Upper lobe of left lung (tissue), 6 donors: ENCODE results near the gene SYMPK. TPM values are rescaled to one million over a fixed set of nuclear protein-coding genes. Genes with fewer than 3 reads are reported as not detected.

Source experiments
- ATAC-seq, 2 donors: fragments of 200-7000 bp; cut with Tn5 transposase; one replicate each; pipeline ENCODE4 v1.9.1; 2022; ENCODE audit warnings: mild to moderate bottlenecking in 2 of 2, moderate library complexity in 2 of 2; ENCODE audit not compliant: low FRiP score in 2 of 2
- DNase-seq, 2 donors: peaks; one replicate each; pipeline ENCODE4 v3.0.0-alpha.2; 2019 to 2020
- H3K27ac ChIP-seq, 4 donors: fragments of 200-600 bp; sonication (generic); one replicate each; pipeline ENCODE4 v1.5.1; 2016 to 2019
- H3K27me3 ChIP-seq, 4 donors: fragments of 200-600 bp; sonication (generic); one replicate each; pipeline ENCODE4 v1.5.1; 2017 to 2019
- H3K36me3 ChIP-seq, 4 donors: fragments of 200-600 bp; sonication (generic); one replicate each; pipeline ENCODE4 v1.5.1; 2016 to 2019
- H3K4me1 ChIP-seq, 4 donors: fragments of 200-600 bp; sonication (generic); one replicate each; pipeline ENCODE4 v1.5.1; 2018 to 2019
- H3K4me3 ChIP-seq, 4 donors: fragments of 200-600 bp; sonication (generic); one replicate each; pipeline ENCODE4 v1.5.1; 2017 to 2019; ENCODE audit warnings: mild to moderate bottlenecking in 2 of 4, moderate library complexity in 1 of 4
- H3K9me3 ChIP-seq, 4 donors: fragments of 200-600 bp; sonication (generic); one replicate each; pipeline ENCODE4 v1.5.1; 2018 to 2019
- CTCF ChIP-seq, 6 experiments: fragments of 450-650 bp in 4 of 6; fragments of 200-600 bp in 2 of 6; sonication (generic) in 2 of 6; IDR thresholded peaks; one replicate each; pipeline ENCODE4 v1.5.1; 2016 to 2019; ENCODE audit warnings: antibody characterized with exemption in 6 of 6
- EP300 ChIP-seq, 4 donors: sonication (generic); formaldehyde crosslinking; IDR thresholded peaks; one replicate each; pipeline ENCODE4 v1.5.1; 2017; ENCODE audit warnings: antibody characterized with exemption in 4 of 4, control low read depth in 2 of 4
- POLR2A ChIP-seq, 4 donors: fragments of 450-650 bp; IDR thresholded peaks; one replicate each; pipeline ENCODE4 v1.5.1; 2016 to 2017; ENCODE audit warnings: antibody characterized with exemption in 4 of 4, mild to moderate bottlenecking in 2 of 4
- POLR2AphosphoS5 ChIP-seq, 2 donors: sonication (generic); formaldehyde crosslinking; IDR thresholded peaks; one replicate each; pipeline ENCODE4 v1.5.1; 2017; ENCODE audit warnings: antibody characterized with exemption in 2 of 2
- WGBS, 2 donors: methylation state at CpG; one replicate each; pipeline ENCODE4 v1.1.5; 2017 to 2018; 5-methylcytosine and 5-hydroxymethylcytosine counted together
- total RNA-seq, 6 donors: library from RNA; depleted of rRNA in 4 of 6; stranded (reverse); fragments of >200 nt in 4 of 6; gene quantifications; one replicate each; pipeline versions ENCODE4 v1.1.0 to v1.2.1, GENCODE V29; 2016 to 2021
- donor health status: DM: no; HTN: no; CAD: no; lungs with moderate emphysema.
- donor health status: DM: no; HTN: yes; CAD: no; lungs with severe emphysema.

Gene SYMPK
- total RNA-seq, 6 donors from 2014 or later, result 35.0 to 345 (median 76.0) TPM

GRCh38 chr19:45890877-45891276, 27.9 kb upstream of the SYMPK start:
- ATAC-seq (no peak), DNase-seq (peak in 1 of 2 donors; percentile 69)
- peaks cover 0 to 11% (median 9%) of the 10 kb centered on the region in 4 donors for H3K4me1 ChIP-seq
- TF ChIP-seq EP300 (IDR thresholded peaks at IDR 0.05), result no peak
- no peak for TF ChIP-seq POLR2A (IDR thresholded peaks at IDR 0.05)
- TF ChIP-seq CTCF (IDR thresholded peaks at IDR 0.05), result no peak
- TF ChIP-seq POLR2AphosphoS5 (IDR thresholded peaks at IDR 0.05), result no peak
- H3K36me3 ChIP-seq, result peaks cover 0 to 30% (median 12%) of the 10 kb centered on the region in 4 donors
- whole genome bisulfite sequencing, 2 donors, result 92 to 100% methylated on average over 1 to 17 of the region's 17 CpGs
- H3K9me3 ChIP-seq, result no peaks in the 10 kb centered on the region
- no peak overlapping the region for H3K27ac ChIP-seq
- H3K27me3 ChIP-seq, result no peaks in the 10 kb centered on the region
- H3K4me3 ChIP-seq, result no peak overlapping the region

DNA sequence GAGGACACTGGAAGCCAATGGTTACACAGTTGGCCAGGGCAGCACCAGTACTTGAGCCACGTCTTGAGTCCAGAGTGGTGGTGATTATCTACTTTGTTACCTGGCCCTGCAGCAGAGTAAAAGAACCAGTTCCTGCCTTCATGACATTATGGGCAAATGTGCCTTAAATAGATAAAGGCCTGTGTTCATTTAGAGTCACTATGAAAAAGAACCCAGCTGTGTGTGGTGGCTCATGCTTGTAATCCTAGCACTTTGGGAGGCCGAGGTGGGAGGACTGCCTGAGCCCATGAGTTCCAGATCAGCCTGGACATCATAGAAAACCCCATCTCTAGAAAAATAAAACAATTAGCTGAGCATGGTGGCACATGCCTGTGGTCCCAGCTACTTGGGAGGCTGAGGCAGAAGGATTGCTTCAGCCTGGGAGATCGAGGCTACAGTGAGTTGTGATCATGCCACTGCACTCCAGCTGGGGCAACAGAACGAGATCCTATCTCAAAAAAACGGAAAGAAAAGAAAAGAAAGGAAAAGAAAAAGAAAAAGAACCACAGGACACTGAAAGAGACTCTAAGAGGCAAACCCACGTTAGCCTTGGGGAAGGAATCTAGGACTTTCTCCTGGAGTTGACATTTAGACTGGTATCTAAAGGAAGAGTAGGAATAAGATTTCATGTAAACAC, 26.4 kb upstream of the SYMPK start:
- Histone ChIP-seq H3K27ac (no peak overlapping the region), H3K9me3 (no peaks in the 10 kb centered on the region), H3K4me1 (peaks cover 11 to 24% (median 19%) of the 10 kb centered on the region in 4 donors), H3K36me3 (peaks cover 0 to 24% (median 6%) of the 10 kb centered on the region in 4 donors), H3K4me3 (no peak overlapping the region), H3K27me3 (no peaks in the 10 kb centered on the region)
- ATAC-seq (no peak), DNase-seq (no peak)
- TF ChIP-seq POLR2A (IDR thresholded peaks at IDR 0.05) (no peak), EP300 (IDR thresholded peaks at IDR 0.05) (no peak), CTCF (IDR thresholded peaks at IDR 0.05) (no peak), POLR2AphosphoS5 (IDR thresholded peaks at IDR 0.05) (no peak)
- WGBS, 2 donors, result 72 to 74% methylated on average over 6 of the region's 6 CpGs

- ATAC-seq (no peak), DNase-seq (no peak)
- H3K27me3 ChIP-seq, result no peaks in the 10 kb centered on the region
- peak overlapping the region in 3 of 4 donors; percentile 72 to 84 (median 81) for H3K4me3 ChIP-seq
- no peak for TF ChIP-seq POLR2AphosphoS5 (IDR thresholded peaks at IDR 0.05)
- TF ChIP-seq CTCF (IDR thresholded peaks at IDR 0.05), result no peak
- TF ChIP-seq EP300 (IDR thresholded peaks at IDR 0.05), result no peak
- no peak for TF ChIP-seq POLR2A (IDR thresholded peaks at IDR 0.05)
- no peaks in the 10 kb centered on the region for H3K9me3 ChIP-seq
- peaks cover 0 to 28% (median 9%) of the 10 kb centered on the region in 4 donors for H3K36me3 ChIP-seq
- WGBS, 2 donors, result 46 to 63% methylated on average over 6 to 10 of the region's 10 CpGs
- peak overlapping the region; percentile 87 to 92 (median 90) for H3K27ac ChIP-seq
- H3K4me1 ChIP-seq, result peaks cover 32 to 45% (median 39%) of the 10 kb centered on the region in 4 donors
Measured at GRCh38 chr19:45887200-45887710, 24.3 kb upstream of the SYMPK start.

DNA sequence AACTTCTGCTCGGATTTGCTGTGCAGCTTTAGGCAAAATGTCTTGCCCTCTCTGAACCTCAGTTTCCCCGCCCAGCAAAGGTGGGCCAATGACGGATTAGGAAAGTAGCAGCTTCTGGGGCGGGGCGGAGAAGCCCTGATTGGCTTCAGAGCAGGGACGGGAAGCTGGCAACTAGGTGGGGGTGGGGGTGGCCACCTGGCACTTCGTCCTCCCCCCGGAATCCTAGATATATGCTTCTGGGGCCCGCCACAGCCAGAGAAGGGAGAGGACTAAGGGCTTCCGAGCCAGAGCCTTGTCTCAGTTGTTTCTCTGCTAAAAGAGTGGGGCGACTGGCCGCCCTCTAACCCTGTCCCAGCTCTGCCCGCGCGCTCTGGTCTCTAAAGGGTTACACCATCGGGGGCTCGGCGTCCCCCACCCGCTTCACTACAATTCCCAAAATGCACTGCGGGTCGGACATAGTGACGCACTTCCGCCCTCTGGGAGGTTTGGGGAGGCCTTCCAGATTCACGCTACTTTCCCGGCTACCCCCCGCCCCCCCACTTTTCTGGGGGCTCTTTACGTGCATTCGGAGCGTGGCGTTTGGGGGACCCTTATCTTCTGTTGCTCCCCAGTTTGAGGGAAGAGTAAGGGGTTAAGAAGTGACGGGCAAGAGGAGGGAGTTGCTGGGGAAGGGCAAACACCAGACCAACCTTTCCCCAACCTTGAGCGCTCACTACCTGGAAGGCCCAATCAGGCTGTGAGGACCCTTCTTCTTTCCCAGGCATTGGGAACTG, 23.7 kb upstream of the SYMPK start:
- no peaks in the 10 kb centered on the region for H3K9me3 ChIP-seq
- peak; percentile 93 to 95 for ATAC-seq
- H3K27ac ChIP-seq, result peak overlapping the region; percentile 87 to 92 (median 90)
- peaks cover 35 to 52% (median 42%) of the 10 kb centered on the region in 4 donors for H3K4me1 ChIP-seq
- H3K4me3 ChIP-seq, result peak overlapping the region; percentile 39 to 84 (median 76)
- peak; percentile 84 to 88 for DNase-seq
- peaks cover 0 to 24% (median 9%) of the 10 kb centered on the region in 4 donors for H3K36me3 ChIP-seq
- H3K27me3 ChIP-seq, result no peaks in the 10 kb centered on the region
- TF ChIP-seq CTCF (IDR thresholded peaks at IDR 0.05) (peak in 2 of 6 experiments; percentile 3 to 16), EP300 (IDR thresholded peaks at IDR 0.05) (no peak), POLR2A (IDR thresholded peaks at IDR 0.05) (peak in 3 of 4 donors; percentile 33 to 65 (median 41)), POLR2AphosphoS5 (IDR thresholded peaks at IDR 0.05) (peak; percentile 71 to 83)
- WGBS, 2 donors, result 1 to 2% methylated on average over 20 to 32 of the region's 32 CpGs
